ENCODE measurements around the gene AGMO. TPM values are rescaled to one million over a fixed set of nuclear protein-coding genes. Genes with fewer than 3 reads are reported as not detected.

AGMO gene
- total and polyA plus RNA-seq, 2 experiments from 2014 or later = 0.42 to 0.55 TPM

GRCh38 chr7:15439853-15440252 lies 122.0 kb downstream of the AGMO start:
- Mint-ChIP-seq H3K36me3 (ENCODE audit: low read depth) (no peaks in the 10 kb centered on the region), H3K27me3 (ENCODE audit: insufficient read depth, low read depth, poor library complexity) (no peaks in the 10 kb centered on the region), H3K27ac (no peak overlapping the region), H3K4me1 (no peaks in the 10 kb centered on the region), H3K9me3 (no peaks in the 10 kb centered on the region), H3K4me3 (no peak overlapping the region)
- no peaks in the 10 kb centered on the region for H3K79me2 ChIP-seq (replicated peaks; ENCODE audit: insufficient read depth)
- no peaks in the 10 kb centered on the region for H3K27me3 ChIP-seq (ENCODE audit: insufficient read depth)
- H3F3A ChIP-seq (replicated peaks; ENCODE audit: low read depth) = no peaks in the 10 kb centered on the region
- DNase-seq (ENCODE audit: low spot score) (no peak), ATAC-seq (no peak)
- no peak overlapping the region for H3K4me3 ChIP-seq
- H3K27ac ChIP-seq (ENCODE audit: low read depth) = no peak overlapping the region
- H3K36me3 ChIP-seq (ENCODE audit: insufficient read depth) = no peaks in the 10 kb centered on the region
- no peaks in the 10 kb centered on the region for H4K20me1 ChIP-seq (replicated peaks; ENCODE audit: insufficient read depth)
- H3K4me2 ChIP-seq = no peak overlapping the region
- H3K4me1 ChIP-seq (ENCODE audit: insufficient read depth) = no peaks in the 10 kb centered on the region
- peaks cover 5% of the 10 kb centered on the region; the same call in 1 of the 2 replicates for H3K9me2 ChIP-seq (ENCODE audit: insufficient read depth)
- H2AFZ ChIP-seq = no peak overlapping the region
- TF ChIP-seq POLR2AphosphoS5 (IDR thresholded peaks at IDR 0.05; ENCODE audit: low read depth) (no peak), ZNF462 (CRISPR knock-in tag; IDR thresholded peaks at IDR 0.05) (no peak), CREB1 (CRISPR knock-in tag; IDR thresholded peaks at IDR 0.05; ENCODE audit: low read depth) (no peak), JUNB (IDR thresholded peaks at IDR 0.05; ENCODE audit: unreplicated experiment) (no peak), CTCF (conservative IDR thresholded peaks at IDR 0.05; ENCODE audit: low read depth in 2 of 2) (no peak), STAT1 (IDR thresholded peaks at IDR 0.05; ENCODE audit: unreplicated experiment) (no peak), ZNF114 (CRISPR knock-in tag; IDR thresholded peaks at IDR 0.05) (no peak), ETS1 (IDR thresholded peaks at IDR 0.05) (no peak), REST (IDR thresholded peaks at IDR 0.05; ENCODE audit: unreplicated experiment) (no peak), NANOG (IDR thresholded peaks at IDR 0.05; ENCODE audit: borderline replicate concordance) (no peak), EZH2 (IDR thresholded peaks at IDR 0.05; ENCODE audit: low read depth, unreplicated experiment) (no peak), ZNF331 (CRISPR knock-in tag; IDR thresholded peaks at IDR 0.05; ENCODE audit: low read depth) (no peak)
